Heart right ventricle (tissue), 16 donors: ENCODE measurements around the gene CAMKK2. TPM values are rescaled to one million over a fixed set of nuclear protein-coding genes. Genes with fewer than 3 reads are reported as not detected.

Experiments
- ATAC-seq, 8 donors: fragments of 200-7000 bp; cut with Tn5 transposase; one replicate each; pipeline ENCODE4 v1.9.1; 2020; ENCODE audit warnings: mild to moderate bottlenecking in 8 of 8, moderate library complexity in 8 of 8, moderate number of reproducible peaks in 1 of 8
- DNase-seq, 2 donors: peaks; one replicate each; pipeline ENCODE4 v3.0.0-alpha.2; 2020
- H3K27ac ChIP-seq, 10 donors: fragments of 200-600 bp; sonication (generic) in 2 of 10; one replicate each; pipeline versions ENCODE4 v1.5.0 to v1.8.0; 2020 to 2022; ENCODE audit warnings: mild to moderate bottlenecking in 3 of 10
- H3K27me3 ChIP-seq, 7 donors: fragments of 200-600 bp; one replicate each; pipeline ENCODE4 v1.8.0; 2021 to 2022; ENCODE audit warnings: mild to moderate bottlenecking in 2 of 7
- H3K36me3 ChIP-seq, 9 donors: fragments of 200-600 bp; sonication (generic) in 1 of 9; one replicate each; pipeline versions ENCODE4 v1.5.0 to v1.8.0; 2020 to 2022; ENCODE audit warnings: mild to moderate bottlenecking in 2 of 9
- H3K4me1 ChIP-seq, 9 donors: fragments of 200-600 bp; sonication (generic) in 1 of 9; one replicate each; pipeline versions ENCODE4 v1.5.0 to v1.8.0; 2020 to 2022; ENCODE audit warnings: mild to moderate bottlenecking in 4 of 9
- H3K4me3 ChIP-seq, 10 donors: fragments of 200-600 bp; sonication (generic) in 2 of 10; one replicate each; pipeline versions ENCODE4 v1.5.0 to v1.8.0; 2020 to 2022; ENCODE audit warnings: mild to moderate bottlenecking in 7 of 10, moderate library complexity in 2 of 10
- H3K9me3 ChIP-seq, 11 donors: fragments of 200-600 bp in 10 of 11; sonication (generic) in 2 of 11; one replicate each; pipeline versions ENCODE4 v1.5.0 to v1.8.0; 2013 to 2022; ENCODE audit warnings: mild to moderate bottlenecking in 2 of 11, control low read depth in 1 of 11, moderate library complexity in 1 of 11
- WGBS, 2 donors: extraction: QIAGEN DNeasy Blood & Tissue Kit; methylation state at CpG; one replicate each; pipeline ENCODE4 v1.1.7; 2013; ENCODE audit warnings: inconsistent platforms in 1 of 2; 5-methylcytosine and 5-hydroxymethylcytosine counted together
- intact Hi-C, 10 donors: fragments of 100-400 bp; cut with DNase I; formaldehyde crosslinking; loops; one replicate each; pipeline versions ENCODE4 v1.11.1 to v1.14.2; 2022
- polyA plus RNA-seq, 2 donors: library from polyadenylated mRNA; stranded (reverse); fragments of 200-250 nt; gene quantifications; one replicate each; pipeline ENCODE4 v1.2.3, GENCODE V29; 2013
- total RNA-seq, 10 donors: library from RNA; stranded (reverse); fragmentation: NEBNext Ultra II Directional in 3 of 10; extraction: Animal tissue kit (Norgen Biotek cat#: 25700) in 3 of 10; gene quantifications; one replicate each; pipeline versions ENCODE4 v1.2.1 to v1.2.4, GENCODE V29; 2021 to 2023
- TF ChIP-seq, protein P1 (sequence below), 9 donors: fragments of 200-600 bp; sonication (generic) in 2 of 9; IDR thresholded peaks; one replicate each; pipeline versions ENCODE4 v1.5.0 to v1.8.0; 2021 to 2022; ENCODE audit warnings: antibody characterized with exemption in 9 of 9, mild to moderate bottlenecking in 5 of 9, moderate library complexity in 1 of 9
- donor health status: Arrhythmogenic right ventricular cardiomyopathy.
- donor health status: ischemic (EF 13 %, LVEDD 7.1; RV severe dilation, severe dysfunction).
- donor health status: healthy with polysubstance abuse.
- donor health status: DM: no; HTN: yes; CAD: no.
- donor health status: DM: no; HTN: no; CAD: no.
- donor health status: ischemic (EF 25% LVEDD 6.9; RV normal size, moderate dysfunction).
- donor health status: ischemic (EF 25% LVEDD 5.7; RV mildly dilated, moderate dysfunction).
- donor health status: healthy.
- donor health status: DM: yes; HTN: yes; CAD: no.
- donor health status: Ischemic cardiomyopathy.
- donor health status: ischemic (EF 35%, LVEDD 5.7; RV mildly dilated, moderate dysfunction).
- donor health status: nonischemic (EF 11% LVEDD 7.7; RV severe dilation, severe dysfunction).
- donor health status: DM: yes; HTN: yes; CAD: no.
- donor health status: PGD.
- donor health status: ischemic (EF 29% LVEDD 5.4; RV normal size, mild dysfunction).
- donor health status: nonischemic (EF 23%, LVEDD 6.1; RV moderate dilation, normal function).

The CAMKK2 gene
- total and polyA plus RNA-seq, 12 donors = 10.8 to 19.3 (median 15.8) TPM

DNA sequence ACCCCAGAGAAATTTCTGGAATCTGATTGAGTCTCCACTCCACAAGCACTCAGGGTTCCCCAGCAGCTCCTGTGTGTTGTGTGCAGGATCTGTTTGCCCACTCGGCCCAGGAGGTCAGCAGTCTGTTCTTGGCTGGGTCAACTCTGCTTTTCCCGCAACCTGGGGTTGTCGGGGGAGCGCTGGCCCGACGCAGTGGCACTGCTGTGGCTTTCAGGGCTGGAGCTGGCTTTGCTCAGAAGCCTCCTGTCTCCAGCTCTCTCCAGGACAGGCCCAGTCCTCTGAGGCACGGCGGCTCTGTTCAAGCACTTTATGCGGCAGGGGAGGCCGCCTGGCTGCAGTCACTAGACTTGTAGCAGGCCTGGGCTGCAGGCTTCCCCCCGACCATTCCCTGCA, 62.9 kb downstream of the CAMKK2 start:
- peaks cover 0 to 21% (median 0%) of the 10 kb centered on the region in 9 donors for H3K4me1 ChIP-seq
- TF ChIP-seq, protein P1, sequence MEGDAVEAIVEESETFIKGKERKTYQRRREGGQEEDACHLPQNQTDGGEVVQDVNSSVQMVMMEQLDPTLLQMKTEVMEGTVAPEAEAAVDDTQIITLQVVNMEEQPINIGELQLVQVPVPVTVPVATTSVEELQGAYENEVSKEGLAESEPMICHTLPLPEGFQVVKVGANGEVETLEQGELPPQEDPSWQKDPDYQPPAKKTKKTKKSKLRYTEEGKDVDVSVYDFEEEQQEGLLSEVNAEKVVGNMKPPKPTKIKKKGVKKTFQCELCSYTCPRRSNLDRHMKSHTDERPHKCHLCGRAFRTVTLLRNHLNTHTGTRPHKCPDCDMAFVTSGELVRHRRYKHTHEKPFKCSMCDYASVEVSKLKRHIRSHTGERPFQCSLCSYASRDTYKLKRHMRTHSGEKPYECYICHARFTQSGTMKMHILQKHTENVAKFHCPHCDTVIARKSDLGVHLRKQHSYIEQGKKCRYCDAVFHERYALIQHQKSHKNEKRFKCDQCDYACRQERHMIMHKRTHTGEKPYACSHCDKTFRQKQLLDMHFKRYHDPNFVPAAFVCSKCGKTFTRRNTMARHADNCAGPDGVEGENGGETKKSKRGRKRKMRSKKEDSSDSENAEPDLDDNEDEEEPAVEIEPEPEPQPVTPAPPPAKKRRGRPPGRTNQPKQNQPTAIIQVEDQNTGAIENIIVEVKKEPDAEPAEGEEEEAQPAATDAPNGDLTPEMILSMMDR (IDR thresholded peaks at IDR 0.05) = no peak
- H3K27me3 ChIP-seq = no peaks in the 10 kb centered on the region
- no peaks in the 10 kb centered on the region for H3K9me3 ChIP-seq
- DNase-seq (no peak), ATAC-seq (no peak)
- intact Hi-C loops = no loop called here
- H3K27ac ChIP-seq = no peak overlapping the region
- peaks cover 0 to 88% (median 4%) of the 10 kb centered on the region in 9 donors for H3K36me3 ChIP-seq
- 88 to 89% methylated on average over 11 of the region's 11 CpGs for WGBS, 2 donors
- H3K4me3 ChIP-seq = no peak overlapping the region

DNA sequence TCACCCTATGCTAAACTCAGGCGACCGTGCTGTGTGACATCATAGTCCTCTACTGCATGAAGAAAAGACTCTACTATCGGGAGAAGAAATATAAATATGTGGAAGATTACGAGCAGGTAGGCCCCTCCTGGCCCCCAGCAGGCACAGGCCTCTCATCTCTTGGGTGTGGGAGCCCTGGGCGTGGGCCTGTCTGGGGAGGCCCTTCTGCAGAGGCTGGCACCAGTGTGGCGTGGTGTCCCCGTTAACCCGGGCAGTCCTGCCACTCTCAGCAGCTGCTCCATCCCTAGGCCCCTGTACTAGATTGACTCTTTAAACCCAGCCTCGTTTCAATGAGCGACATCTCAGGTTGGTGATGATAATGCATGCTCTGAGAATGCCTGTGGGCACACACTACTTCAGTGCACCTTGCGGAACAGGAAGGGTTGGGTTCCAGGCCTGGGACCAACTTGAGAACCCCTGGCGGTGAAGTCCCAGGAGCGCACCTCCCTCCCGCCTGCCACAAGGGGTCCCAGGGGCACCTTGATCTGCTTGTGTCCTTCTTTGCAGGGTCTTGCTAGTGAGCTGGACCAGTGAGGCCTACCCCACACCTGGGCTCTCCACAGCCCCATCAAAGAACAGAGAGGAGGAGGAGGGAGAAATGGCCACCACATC, 63.4 kb downstream of the CAMKK2 start:
- intact Hi-C loops = no loop called here
- Histone ChIP-seq H3K36me3 (peaks cover 0 to 86% (median 4%) of the 10 kb centered on the region in 9 donors), H3K4me1 (peaks cover 0 to 15% (median 0%) of the 10 kb centered on the region in 9 donors), H3K4me3 (no peak overlapping the region), H3K9me3 (no peaks in the 10 kb centered on the region), H3K27me3 (no peaks in the 10 kb centered on the region), H3K27ac (no peak overlapping the region)
- 93 to 95% methylated on average over 14 of the region's 14 CpGs for WGBS, 2 donors
- peak in 1 of 8 donors; percentile 40 for ATAC-seq
- TF ChIP-seq, protein P1 (IDR thresholded peaks at IDR 0.05) = no peak
- no peak for DNase-seq

DNA sequence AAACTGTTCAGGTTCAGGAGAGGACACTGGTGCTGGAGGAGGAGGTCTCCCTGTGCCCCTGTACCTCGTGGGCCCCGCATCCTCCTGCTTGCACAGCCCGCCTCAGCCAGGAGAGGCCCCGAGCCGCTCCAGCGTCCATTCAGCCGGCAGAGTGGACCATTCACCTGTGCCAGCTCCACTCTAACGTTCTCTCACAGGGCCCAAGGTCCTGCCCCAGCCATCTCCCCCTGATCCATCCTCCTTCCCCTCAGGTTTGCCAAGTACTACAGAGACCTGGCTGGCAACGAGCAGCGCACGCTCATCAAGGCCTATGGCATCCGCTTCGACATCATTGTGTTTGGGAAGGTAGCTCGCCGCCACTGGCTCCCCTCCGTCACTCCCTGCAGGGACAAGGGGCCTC, 64.3 kb downstream of the CAMKK2 start:
- Histone ChIP-seq H3K4me3 (no peak overlapping the region), H3K9me3 (no peaks in the 10 kb centered on the region), H3K27ac (no peak overlapping the region), H3K36me3 (peaks cover 0 to 80% (median 4%) of the 10 kb centered on the region in 9 donors), H3K27me3 (no peaks in the 10 kb centered on the region), H3K4me1 (peaks cover 0 to 9% (median 0%) of the 10 kb centered on the region in 9 donors)
- intact Hi-C loops = no loop called here
- DNase-seq (no peak), ATAC-seq (no peak)
- 87 to 90% methylated on average over 16 of the region's 16 CpGs for WGBS, 2 donors
- TF ChIP-seq, protein P1 (IDR thresholded peaks at IDR 0.05) = no peak

DNA sequence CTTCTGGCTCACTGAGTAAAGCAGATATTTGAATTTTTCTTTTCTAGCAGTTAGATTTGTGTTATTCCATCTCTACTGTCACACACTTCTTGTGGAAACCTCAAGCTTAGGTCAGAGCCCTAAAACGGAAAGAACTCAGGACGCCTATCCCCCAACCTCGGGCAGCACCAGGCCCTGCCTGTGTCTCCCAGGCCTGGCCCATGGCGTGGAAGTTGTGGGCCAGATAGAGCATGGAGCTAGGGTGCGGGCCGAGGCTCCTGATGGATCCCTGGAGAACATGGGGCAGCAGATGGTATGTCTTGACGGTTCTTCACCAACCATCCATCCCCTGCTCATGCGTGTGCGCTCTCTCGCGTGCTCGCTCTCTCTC, 66.0 kb downstream of the CAMKK2 start:
- intact Hi-C loops = no loop called here
- no peak for DNase-seq
- Histone ChIP-seq H3K9me3 (no peaks in the 10 kb centered on the region), H3K27ac (no peak overlapping the region), H3K27me3 (no peaks in the 10 kb centered on the region), H3K4me1 (peaks cover 0 to 9% (median 0%) of the 10 kb centered on the region in 9 donors), H3K36me3 (peaks cover 0 to 80% (median 9%) of the 10 kb centered on the region in 9 donors), H3K4me3 (no peak overlapping the region)
- peak in 3 of 8 donors; percentile 12 to 15 (median 14) for ATAC-seq
- TF ChIP-seq, protein P1 (IDR thresholded peaks at IDR 0.05) = peak in 3 of 9 donors; percentile 3 to 19 (median 12)
- WGBS, 2 donors = 86 to 93% methylated on average over 12 of the region's 12 CpGs
